HEK293 (cell line): ENCODE results near the gene DOP1A.

Source experiments
- AEBP2 ChIP-seq: fragments of 450-650 bp; formaldehyde crosslinking; IDR thresholded peaks from 2 replicates; pipeline ENCODE4 v1.5.1; 2016; ENCODE audit warnings: missing biosample characterization, missing genetic modification characterization, borderline replicate concordance
- ATF2 ChIP-seq: fragments of 450-650 bp; formaldehyde crosslinking; IDR thresholded peaks from 2 replicates; pipeline ENCODE4 v1.5.1; 2016; ENCODE audit warnings: missing biosample characterization, missing genetic modification characterization, low read depth
- BCL6B ChIP-seq: fragments of 450-650 bp; formaldehyde crosslinking; IDR thresholded peaks from 2 replicates; pipeline ENCODE4 v1.5.1; 2017; ENCODE audit warnings: missing biosample characterization, missing genetic modification characterization
- GLI4 ChIP-seq: fragments of 450-650 bp; formaldehyde crosslinking; IDR thresholded peaks from 2 replicates; pipeline ENCODE4 v1.5.1; 2016; ENCODE audit warnings: missing biosample characterization, missing genetic modification characterization
- MYNN ChIP-seq: fragments of 450-650 bp; formaldehyde crosslinking; IDR thresholded peaks from 2 replicates; pipeline ENCODE4 v1.5.1; 2016; ENCODE audit warnings: missing biosample characterization, missing genetic modification characterization, borderline replicate concordance
- PRDM6 ChIP-seq: fragments of 450-650 bp; formaldehyde crosslinking; IDR thresholded peaks from 2 replicates; pipeline ENCODE4 v1.5.1; 2017; ENCODE audit warnings: missing biosample characterization, missing genetic modification characterization
- REPIN1 ChIP-seq: fragments of 450-650 bp; formaldehyde crosslinking; IDR thresholded peaks from 2 replicates; pipeline ENCODE4 v1.5.1; 2017; ENCODE audit warnings: missing biosample characterization, missing genetic modification characterization, low read depth
- SCRT1 ChIP-seq: fragments of 450-650 bp; formaldehyde crosslinking; IDR thresholded peaks from 2 replicates; pipeline ENCODE4 v1.5.1; 2016; ENCODE audit warnings: missing biosample characterization, missing genetic modification characterization, borderline replicate concordance
- SP7 ChIP-seq: fragments of 450-650 bp; formaldehyde crosslinking; IDR thresholded peaks from 2 replicates; pipeline ENCODE4 v1.5.1; 2016; ENCODE audit warnings: missing biosample characterization, missing genetic modification characterization
- ZBTB11 ChIP-seq: fragments of 450-650 bp; formaldehyde crosslinking; conservative IDR thresholded peaks from 2 replicates; pipeline ENCODE4 v1.5.1; 2016; ENCODE audit warnings: low read depth, missing biosample characterization, missing genetic modification characterization
- ZBTB17 ChIP-seq: fragments of 450-650 bp; formaldehyde crosslinking; IDR thresholded peaks from 2 replicates; pipeline ENCODE4 v1.5.1; 2016; ENCODE audit warnings: missing biosample characterization, missing genetic modification characterization
- ZBTB49 ChIP-seq: fragments of 450-650 bp; formaldehyde crosslinking; IDR thresholded peaks from 2 replicates; pipeline ENCODE4 v1.5.1; 2016; ENCODE audit warnings: missing biosample characterization, missing genetic modification characterization, low read depth
- ZFP69B ChIP-seq: fragments of 450-650 bp; formaldehyde crosslinking; IDR thresholded peaks from 2 replicates; pipeline ENCODE4 v1.5.1; 2016; ENCODE audit warnings: missing biosample characterization, missing genetic modification characterization
- ZNF140 ChIP-seq: fragments of 450-650 bp; formaldehyde crosslinking; IDR thresholded peaks from 2 replicates; pipeline ENCODE4 v1.5.1; 2016; ENCODE audit warnings: missing biosample characterization, missing genetic modification characterization
- ZNF16 ChIP-seq: fragments of 450-650 bp; formaldehyde crosslinking; IDR thresholded peaks from 2 replicates; pipeline ENCODE4 v1.5.1; 2016; ENCODE audit warnings: low read depth, missing biosample characterization, missing genetic modification characterization
- ZNF169 ChIP-seq: fragments of 450-650 bp; formaldehyde crosslinking; IDR thresholded peaks from 2 replicates; pipeline ENCODE4 v1.5.1; 2016; ENCODE audit warnings: missing biosample characterization, missing genetic modification characterization
- ZNF362 ChIP-seq: fragments of 450-650 bp; formaldehyde crosslinking; IDR thresholded peaks from 2 replicates; pipeline ENCODE4 v1.5.1; 2016; ENCODE audit warnings: missing biosample characterization, missing genetic modification characterization
- ZNF37A ChIP-seq: fragments of 450-650 bp; IDR thresholded peaks from 2 replicates; pipeline ENCODE4 v1.5.1; 2018; ENCODE audit warnings: missing biosample characterization, missing genetic modification characterization
- ZNF449 ChIP-seq: fragments of 450-650 bp; formaldehyde crosslinking; IDR thresholded peaks from 2 replicates; pipeline ENCODE4 v1.5.1; 2017; ENCODE audit warnings: missing biosample characterization, mild to moderate bottlenecking, missing genetic modification characterization, moderate library complexity
- ZNF510 ChIP-seq: fragments of 450-650 bp; formaldehyde crosslinking; IDR thresholded peaks from 2 replicates; pipeline ENCODE4 v1.5.1; 2018; ENCODE audit warnings: mild to moderate bottlenecking, missing genetic modification characterization, missing biosample characterization; ENCODE audit not compliant: insufficient replicate concordance
- ZNF544 ChIP-seq: fragments of 450-650 bp; formaldehyde crosslinking; IDR thresholded peaks from 2 replicates; pipeline ENCODE4 v1.5.0; 2017; ENCODE audit warnings: missing biosample characterization, missing genetic modification characterization
- ZNF561 ChIP-seq: fragments of 450-650 bp; IDR thresholded peaks from 2 replicates; pipeline ENCODE4 v1.5.1; 2018; ENCODE audit warnings: missing biosample characterization, missing genetic modification characterization, borderline replicate concordance
- ZNF747 ChIP-seq: fragments of 450-650 bp; formaldehyde crosslinking; IDR thresholded peaks from 2 replicates; pipeline ENCODE4 v1.5.1; 2016; ENCODE audit warnings: missing biosample characterization, missing genetic modification characterization
- ZNF792 ChIP-seq: fragments of 450-650 bp; formaldehyde crosslinking; IDR thresholded peaks from 2 replicates; pipeline ENCODE4 v1.5.1; 2016; ENCODE audit warnings: missing biosample characterization, missing genetic modification characterization

Gene DOP1A

GRCh38 chr6:83051377-83052172 is 15.9 kb upstream of the DOP1A start (continued):
- no peak for TF ChIP-seq ZBTB11 (tag by site-specific recombination)
- TF ChIP-seq ZBTB17 (tag by site-specific recombination), result no peak
- peak; percentile 81 for TF ChIP-seq BCL6B (tag by site-specific recombination)
- no peak for TF ChIP-seq ZNF792
- TF ChIP-seq ZNF510, result peak; percentile 41
- no peak for TF ChIP-seq REPIN1 (tag by site-specific recombination)
- no peak for TF ChIP-seq ZNF561
- no peak for TF ChIP-seq SCRT1
- TF ChIP-seq PRDM6 (tag by site-specific recombination), result peak; percentile 58
- 0 out of 2 replicates have a peak, but pooled peaks have one; percentile 35 for TF ChIP-seq SP7 (tag by site-specific recombination)
- no peak for TF ChIP-seq ZNF16 (tag by site-specific recombination)
- no peak for TF ChIP-seq ZNF747 (tag by site-specific recombination)
- TF ChIP-seq MYNN (tag by site-specific recombination), result no peak
- TF ChIP-seq ZBTB49 (tag by site-specific recombination), result no peak
- TF ChIP-seq ZNF37A (tag by site-specific recombination), result no peak
- no peak for TF ChIP-seq AEBP2 (tag by site-specific recombination)
- no peak for TF ChIP-seq GLI4 (tag by site-specific recombination)
- TF ChIP-seq ZNF140 (tag by site-specific recombination), result no peak
- TF ChIP-seq ZNF449 (tag by site-specific recombination), result no peak
- TF ChIP-seq ZNF362 (tag by site-specific recombination), result no peak
- TF ChIP-seq ZNF544 (tag by site-specific recombination), result no peak
- no peak for TF ChIP-seq ATF2
- no peak for TF ChIP-seq ZFP69B
- no peak for TF ChIP-seq ZNF169 (tag by site-specific recombination)
